Activated effector memory CD4-positive, alpha-beta T cell treated with anti-CD3 and anti-CD28 coated beads, Interleukin-2, amount 50 U/mL, for 16 hours (primary cell): Measurements from ENCODE around the gene HMGB4.

Experiments used
- DNase-seq: peaks from one replicate; pipeline ENCODE4 v3.0.0-alpha.2; 2020

HMGB4 gene

GRCh38 chr1:33863779-33864178 lies at the start of gene HMGB4:
TSS of gene HMGB4 (plus strand) at chr1:33864079. CDS start at chr1:33864192, 113 bp downstream.
- no peak for DNase-seq

- DNase-seq = no peak
These were observed 49.7 kb upstream of the HMGB4 start for GRCh38 chr1:33814166-33814565.

GRCh38 chr1:33815061-33815460 lies 48.8 kb upstream of the HMGB4 start:
- no peak for DNase-seq

GRCh38 chr1:33818071-33818470 lies 45.8 kb upstream of the HMGB4 start:
- no peak for DNase-seq

- no peak for DNase-seq
These were observed 44.5 kb upstream of the HMGB4 start for GRCh38 chr1:33819290-33819912.

- DNase-seq = no peak
These were observed 44.0 kb upstream of the HMGB4 start for GRCh38 chr1:33819913-33820311.

- no peak for DNase-seq
These were observed 43.1 kb upstream of the HMGB4 start for GRCh38 chr1:33820804-33821203.

- no peak for DNase-seq
These were observed 42.6 kb upstream of the HMGB4 start for GRCh38 chr1:33821291-33821690.

- no peak for DNase-seq
These were observed 41.5 kb upstream of the HMGB4 start for GRCh38 chr1:33822396-33822795.

GRCh38 chr1:33823401-33823800 lies 40.5 kb upstream of the HMGB4 start:
- DNase-seq = no peak

- no peak for DNase-seq
These were observed 40.0 kb upstream of the HMGB4 start for GRCh38 chr1:33823830-33824229.

GRCh38 chr1:33824321-33824720 lies 39.6 kb upstream of the HMGB4 start:
- DNase-seq = no peak

- no peak for DNase-seq
These were observed 38.9 kb upstream of the HMGB4 start for GRCh38 chr1:33824971-33825370.

- no peak for DNase-seq
These were observed 38.4 kb upstream of the HMGB4 start for GRCh38 chr1:33825506-33825905.

- no peak for DNase-seq
These were observed 37.6 kb upstream of the HMGB4 start for GRCh38 chr1:33826311-33826710.

- no peak for DNase-seq
These were observed 37.2 kb upstream of the HMGB4 start for GRCh38 chr1:33826711-33827110.

GRCh38 chr1:33828059-33828458 lies 35.8 kb upstream of the HMGB4 start:
- no peak for DNase-seq

GRCh38 chr1:33828654-33829053 lies 35.2 kb upstream of the HMGB4 start:
- no peak for DNase-seq

GRCh38 chr1:33836911-33837310 lies 27.0 kb upstream of the HMGB4 start:
- no peak for DNase-seq

GRCh38 chr1:33837635-33838034 lies 26.2 kb upstream of the HMGB4 start:
- DNase-seq = no peak

- no peak for DNase-seq
These were observed 22.4 kb upstream of the HMGB4 start for GRCh38 chr1:33841494-33841893.

- DNase-seq = no peak
These were observed 21.5 kb upstream of the HMGB4 start for GRCh38 chr1:33842348-33842747.

GRCh38 chr1:33844166-33844565 lies 19.7 kb upstream of the HMGB4 start:
- DNase-seq = no peak

GRCh38 chr1:33846861-33847260 lies 17.0 kb upstream of the HMGB4 start:
- no peak for DNase-seq

GRCh38 chr1:33848205-33848937 lies 15.5 kb upstream of the HMGB4 start:
- DNase-seq = no peak
